GM13977 (cell line): ENCODE data around the gene PDS5B.

Source experiments
- DNase-seq: peaks from one replicate; pipeline ENCODE4 v3.0.0; 2012; ENCODE audit warnings: low spot score
- CTCF ChIP-seq: IDR thresholded peaks from 2 replicates; pipeline ENCODE4 v1.5.1; 2012; ENCODE audit warnings: mild to moderate bottlenecking, control low read depth; ENCODE audit not compliant: insufficient read depth; ENCODE audit errors: extremely low read depth, missing control alignments
- in situ Hi-C: fragments of 300-500 bp; cut with MboI; formaldehyde crosslinking; loops from one replicate; pipeline ENCODE4 v1.12.0; 2022; ENCODE audit warnings: low sequenced_read_pairs, low pct_unique_long_range_greater_than_20kb, mixed read lengths, inconsistent platforms; ENCODE audit not compliant: unreplicated experiment

PDS5B gene

DNA sequence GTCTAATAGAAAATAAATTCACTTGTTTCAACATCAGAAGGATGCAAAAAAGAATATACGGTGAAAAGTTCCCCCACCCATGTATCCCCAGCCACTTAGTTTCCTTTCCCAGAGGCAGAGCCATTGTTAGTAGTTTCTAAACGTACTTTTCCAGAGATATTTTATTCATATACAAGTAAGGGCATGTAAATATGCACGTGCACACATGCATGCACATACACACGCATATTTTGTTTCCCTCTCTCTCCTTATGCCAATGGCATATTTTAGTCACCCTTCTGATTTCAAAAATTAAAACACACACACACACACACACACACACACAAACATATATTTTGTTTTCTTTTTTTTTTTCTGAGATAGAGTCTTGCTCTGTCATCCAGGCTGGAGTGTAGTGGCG, 147.4 kb downstream of the PDS5B start:
- no peak for TF ChIP-seq CTCF
- no peak for DNase-seq
- in situ Hi-C loops = no loop called here

- in situ Hi-C loops = no loop called here
- no peak for DNase-seq
- no peak for TF ChIP-seq CTCF
Observed at GRCh38 chr13:32734511-32734910, 148.3 kb downstream of the PDS5B start.

- DNase-seq = no peak
- TF ChIP-seq CTCF = no peak
- in situ Hi-C loops = no loop called here
Observed at GRCh38 chr13:32735859-32736258, 149.6 kb downstream of the PDS5B start.

- DNase-seq = no peak
- no peak for TF ChIP-seq CTCF
- in situ Hi-C loops = no loop called here
Observed at GRCh38 chr13:32736648-32737047, 150.4 kb downstream of the PDS5B start.

- in situ Hi-C loops = no loop called here
- DNase-seq = peak; percentile 29
- TF ChIP-seq CTCF = no peak
Observed at GRCh38 chr13:32737111-32737571, 150.9 kb downstream of the PDS5B start.

DNA sequence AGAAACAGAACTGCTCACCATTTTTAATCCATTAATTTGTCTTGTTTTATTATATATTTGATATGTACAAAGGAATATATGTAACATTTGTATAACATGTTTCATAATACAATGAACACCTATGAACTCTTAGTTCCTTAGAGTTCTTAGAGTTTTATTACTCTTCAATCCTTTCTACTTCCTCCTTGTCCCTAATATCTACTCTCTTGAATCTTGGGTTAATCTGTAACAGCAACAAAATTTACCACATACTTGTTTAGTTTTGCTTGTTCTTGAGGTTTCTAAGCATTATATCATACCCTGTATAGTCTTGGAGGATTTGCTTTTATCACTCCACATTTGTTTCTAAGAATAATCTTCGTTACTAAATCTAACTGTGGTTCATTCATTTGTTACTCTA, 151.4 kb downstream of the PDS5B start:
- in situ Hi-C loops = no loop called here
- no peak for DNase-seq
- TF ChIP-seq CTCF = no peak

GRCh38 chr13:32745509-32745908, 159.3 kb downstream of the PDS5B start:
- TF ChIP-seq CTCF = no peak
- in situ Hi-C loops = no loop called here
- DNase-seq = no peak
